Kidney (tissue), 14 donors: ENCODE results near the gene E2F4. TPM values are rescaled to one million over a fixed set of nuclear protein-coding genes. Genes with fewer than 3 reads are reported as not detected.

Experiments
- DNase-seq, 5 donors: peaks; one replicate each; pipeline ENCODE4 v3.0.0-alpha.2; 2013 to 2020
- FAIRE-seq: peaks from 2 replicates; lab custom pipeline; 2012; peaks lifted over from hg19 to GRCh38; lab: Jason Lieb, UNC
- H3K27ac ChIP-seq, 2 donors: one replicate each; pipeline ENCODE4 v1.7.0; 2013; ENCODE audit warnings: low read depth in 2 of 2, low read length in 2 of 2, inconsistent platforms in 1 of 2
- H3K27me3 ChIP-seq: one replicate; pipeline ENCODE4 v1.7.1; 2013; ENCODE audit warnings: low read length, inconsistent platforms; ENCODE audit not compliant: control insufficient read depth, insufficient read depth
- H3K36me3 ChIP-seq, 3 donors: one replicate each; pipeline versions ENCODE4 v1.7.0 to v1.7.1; 2013; ENCODE audit warnings: low read length in 3 of 3, control low read depth in 1 of 3, inconsistent platforms in 1 of 3; ENCODE audit not compliant: insufficient read depth in 3 of 3, control insufficient read depth in 2 of 3
- H3K4me1 ChIP-seq, 3 donors: one replicate each; pipeline versions ENCODE4 v1.7.0 to v1.7.1; 2013; ENCODE audit warnings: low read length in 3 of 3, inconsistent platforms in 1 of 3, low read depth in 1 of 3; ENCODE audit not compliant: control insufficient read depth in 2 of 3, insufficient read depth in 2 of 3
- H3K4me3 ChIP-seq, 3 donors: one replicate each; pipeline versions ENCODE4 v1.7.0 to v1.8.1; 2013; ENCODE audit warnings: low read length in 3 of 3, control low read depth in 1 of 3, inconsistent platforms in 1 of 3
- H3K9ac ChIP-seq, 3 donors: one replicate each; pipeline versions ENCODE4 v1.7.0 to v1.7.1; 2013; ENCODE audit warnings: low read length in 3 of 3, control low read depth in 1 of 3, inconsistent platforms in 1 of 3
- H3K9me3 ChIP-seq, 3 donors: one replicate each; pipeline versions ENCODE4 v1.7.0 to v1.7.1; 2013; ENCODE audit warnings: low read length in 3 of 3, control low read depth in 1 of 3, inconsistent platforms in 1 of 3; ENCODE audit not compliant: control insufficient read depth in 2 of 3, insufficient read depth in 1 of 3
- intact Hi-C: fragments of 100-400 bp; cut with DNase I; formaldehyde crosslinking; loops from one replicate; pipeline ENCODE4 v1.11.1; 2022
- polyA plus RNA-seq: library from polyadenylated mRNA; stranded (reverse); fragments of 350-450 nt; fragmentation: Illumina TruSeq; extraction: RNeasy Lipid Tissue Mini Kit (QIAGEN cat#74804); gene quantifications from one replicate; pipeline ENCODE4 v1.2.3, GENCODE V29; 2014; ENCODE audit warnings: low read depth, low replicate concordance; ENCODE audit not compliant: insufficient read depth
- total RNA-seq: library from RNA; stranded (reverse); fragmentation: NEBNext Ultra II Directional; extraction: Animal tissue kit (Norgen Biotek cat#: 25700); gene quantifications from one replicate; pipeline ENCODE4 v1.2.1, GENCODE V29; 2021
- TF ChIP-seq, protein P1 (sequence below): IDR thresholded peaks from 3 replicates; pipeline ENCODE4 v1.5.1; 2012; ENCODE audit warnings: mild to moderate bottlenecking, moderate library complexity, borderline replicate concordance; ENCODE audit not compliant: insufficient read depth; ENCODE audit errors: extremely low read depth
- donor health status: control.
- donor health status: control.
- donor health status: control.
- donor health status: control.
- donor health status: control.
- donor health status: DM: yes; HTN: yes; CAD: no.
- donor health status: Normal renal cell carcinoma (clear cell type).

The E2F4 gene
- total and polyA plus RNA-seq, 2 donors from 2014 or later = 39.1 to 54.4 TPM

DNA sequence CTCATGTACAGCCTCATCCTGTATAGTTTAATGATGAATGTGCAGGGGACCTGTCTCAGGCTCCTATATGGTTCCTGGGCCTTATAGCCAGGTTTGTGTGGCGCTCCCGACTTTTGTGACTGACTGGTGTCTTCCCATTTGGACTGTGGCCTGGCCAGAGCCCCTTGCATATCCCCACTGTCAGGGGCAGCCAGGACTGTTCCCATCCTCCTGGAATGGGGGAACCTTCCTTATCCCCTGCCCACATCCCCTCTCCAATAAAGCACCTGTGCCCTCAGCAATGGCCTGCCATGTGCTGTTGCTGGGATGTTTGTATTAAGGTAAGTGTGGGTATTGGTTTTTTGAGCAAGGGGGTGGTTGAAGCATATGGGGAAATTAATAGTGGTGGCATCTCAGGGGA, 43.7 kb upstream of the E2F4 start:
- Histone ChIP-seq H3K27ac (no peak overlapping the region), H3K27me3 (no peaks in the 10 kb centered on the region), H3K9me3 (no peaks in the 10 kb centered on the region), H3K36me3 (peaks cover 5 to 34% (median 21%) of the 10 kb centered on the region in 3 donors), H3K4me3 (no peak overlapping the region), H3K4me1 (peaks cover 0 to 14% (median 0%) of the 10 kb centered on the region in 3 donors), H3K9ac (no peak overlapping the region)
- intact Hi-C loops = no loop called here
- no peak for FAIRE-seq
- TF ChIP-seq, protein P1, sequence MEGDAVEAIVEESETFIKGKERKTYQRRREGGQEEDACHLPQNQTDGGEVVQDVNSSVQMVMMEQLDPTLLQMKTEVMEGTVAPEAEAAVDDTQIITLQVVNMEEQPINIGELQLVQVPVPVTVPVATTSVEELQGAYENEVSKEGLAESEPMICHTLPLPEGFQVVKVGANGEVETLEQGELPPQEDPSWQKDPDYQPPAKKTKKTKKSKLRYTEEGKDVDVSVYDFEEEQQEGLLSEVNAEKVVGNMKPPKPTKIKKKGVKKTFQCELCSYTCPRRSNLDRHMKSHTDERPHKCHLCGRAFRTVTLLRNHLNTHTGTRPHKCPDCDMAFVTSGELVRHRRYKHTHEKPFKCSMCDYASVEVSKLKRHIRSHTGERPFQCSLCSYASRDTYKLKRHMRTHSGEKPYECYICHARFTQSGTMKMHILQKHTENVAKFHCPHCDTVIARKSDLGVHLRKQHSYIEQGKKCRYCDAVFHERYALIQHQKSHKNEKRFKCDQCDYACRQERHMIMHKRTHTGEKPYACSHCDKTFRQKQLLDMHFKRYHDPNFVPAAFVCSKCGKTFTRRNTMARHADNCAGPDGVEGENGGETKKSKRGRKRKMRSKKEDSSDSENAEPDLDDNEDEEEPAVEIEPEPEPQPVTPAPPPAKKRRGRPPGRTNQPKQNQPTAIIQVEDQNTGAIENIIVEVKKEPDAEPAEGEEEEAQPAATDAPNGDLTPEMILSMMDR = no peak
- DNase-seq = peak in 1 of 5 donors; percentile 20

DNA sequence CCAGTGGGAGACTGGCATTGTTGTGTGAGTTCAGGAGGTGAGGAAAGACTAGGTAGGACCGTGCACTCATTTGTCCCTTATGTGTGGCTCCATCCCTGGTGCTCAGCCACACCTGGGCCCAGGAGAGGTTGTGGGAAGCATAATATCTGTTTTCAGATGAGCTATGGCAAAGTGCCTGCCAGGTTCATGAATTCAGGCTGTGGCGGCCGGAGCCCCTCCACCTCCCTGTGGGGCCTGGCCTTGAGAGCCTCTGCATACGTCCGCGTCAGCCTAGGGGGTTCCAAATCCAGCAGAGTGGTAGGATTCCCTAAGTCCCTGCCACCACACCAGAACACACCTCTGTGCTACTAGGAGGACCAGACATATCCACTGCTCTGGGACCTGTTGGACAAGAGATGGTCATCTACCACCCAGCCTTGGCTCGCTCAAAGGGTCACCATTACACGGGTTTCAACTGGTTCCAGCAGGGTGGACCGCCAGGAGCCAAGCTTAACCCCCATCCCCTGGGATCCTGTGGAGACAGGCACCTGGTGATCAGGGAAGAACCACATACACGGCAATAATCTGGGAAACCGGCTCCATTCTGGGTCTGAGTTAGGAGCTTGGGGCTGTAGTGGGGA, 43.2 kb upstream of the E2F4 start:
- no peak overlapping the region for H3K27ac ChIP-seq
- no peaks in the 10 kb centered on the region for H3K9me3 ChIP-seq
- TF ChIP-seq, protein P1 = no peak
- H3K4me3 ChIP-seq = no peak overlapping the region
- H3K9ac ChIP-seq = no peak overlapping the region
- intact Hi-C loops = no loop called here
- H3K27me3 ChIP-seq = no peaks in the 10 kb centered on the region
- H3K4me1 ChIP-seq = peaks cover 0 to 14% (median 0%) of the 10 kb centered on the region in 3 donors
- DNase-seq (peak in 1 of 5 donors; percentile 53), FAIRE-seq (no peak)
- H3K36me3 ChIP-seq = peaks cover 5 to 34% (median 21%) of the 10 kb centered on the region in 3 donors

DNA sequence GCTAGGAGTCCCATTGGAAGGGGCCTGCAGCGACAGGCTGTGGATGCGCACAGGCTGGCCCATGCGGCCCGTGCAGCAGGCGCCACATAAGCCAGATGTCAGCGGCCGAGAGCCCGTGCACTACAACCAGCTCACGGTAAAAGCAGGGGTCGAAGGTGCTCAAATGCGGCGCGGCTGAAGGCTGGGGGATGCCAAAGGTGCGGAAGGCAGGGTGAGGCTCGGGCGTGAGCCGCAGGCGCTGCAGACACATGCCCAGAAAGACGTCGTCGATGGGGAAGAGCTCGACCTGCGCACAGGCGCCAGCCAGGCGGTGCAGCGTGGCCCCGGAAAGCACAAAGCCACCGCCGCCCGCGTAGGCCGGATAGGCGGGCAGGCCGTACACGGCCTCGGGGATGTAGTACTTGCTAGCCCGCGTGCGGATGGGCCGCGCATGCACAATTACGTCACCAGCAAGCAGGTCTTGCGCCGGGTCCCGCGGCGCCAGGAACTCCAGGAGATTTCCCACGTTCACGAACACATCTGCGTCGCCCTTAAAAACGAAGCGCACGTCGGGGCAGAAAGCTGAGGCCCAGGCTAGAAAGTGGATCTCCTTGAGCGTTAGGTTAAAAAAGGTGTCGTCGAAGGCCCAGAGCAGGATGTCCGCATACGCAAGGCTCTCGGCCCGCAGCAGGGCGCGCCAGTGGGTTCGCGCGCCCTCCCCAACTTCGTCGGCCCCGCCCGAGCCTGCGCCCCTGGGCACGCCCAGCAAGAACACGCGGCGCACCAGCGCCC, 42.5 kb upstream of the E2F4 start:
- Histone ChIP-seq H3K4me3 (no peak overlapping the region), H3K9ac (no peak overlapping the region), H3K27ac (no peak overlapping the region), H3K36me3 (peaks cover 2 to 28% (median 19%) of the 10 kb centered on the region in 3 donors), H3K27me3 (peaks cover 4% of the 10 kb centered on the region), H3K4me1 (peaks cover 0 to 14% (median 0%) of the 10 kb centered on the region in 3 donors), H3K9me3 (no peaks in the 10 kb centered on the region)
- FAIRE-seq (no peak), DNase-seq (peak in 2 of 5 donors; percentile 63 to 79)
- intact Hi-C loops = no loop called here
- TF ChIP-seq, protein P1 = no peak
